GM21367 (cell line): ENCODE results near the gene SPAG16.

Experiments
- ATAC-seq: cut with Tn5 transposase; IDR thresholded peaks from one replicate; pipeline ENCODE4 v1.9.1; 2021; ENCODE audit not compliant: unreplicated experiment

The SPAG16 gene

DNA sequence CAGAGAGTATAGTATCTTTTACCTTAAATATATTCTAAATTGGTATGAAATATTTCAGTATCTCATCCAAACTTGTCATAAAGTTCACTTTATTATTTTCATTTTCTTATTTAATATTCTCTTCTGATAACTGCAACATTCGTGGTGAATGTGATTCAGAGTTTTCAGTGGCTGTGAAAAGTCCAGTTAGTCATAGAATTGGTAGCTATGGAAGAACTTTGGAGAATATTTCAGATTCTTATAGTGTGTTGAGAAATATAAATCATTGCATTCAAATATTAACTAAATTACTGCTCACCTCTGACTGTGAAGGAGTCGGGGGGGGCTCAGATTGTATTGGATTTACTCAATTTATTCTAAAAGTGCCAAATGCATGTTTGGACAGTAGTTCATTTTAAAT is 948.0 kb downstream of the SPAG16 start:
- ATAC-seq, result no peak

DNA sequence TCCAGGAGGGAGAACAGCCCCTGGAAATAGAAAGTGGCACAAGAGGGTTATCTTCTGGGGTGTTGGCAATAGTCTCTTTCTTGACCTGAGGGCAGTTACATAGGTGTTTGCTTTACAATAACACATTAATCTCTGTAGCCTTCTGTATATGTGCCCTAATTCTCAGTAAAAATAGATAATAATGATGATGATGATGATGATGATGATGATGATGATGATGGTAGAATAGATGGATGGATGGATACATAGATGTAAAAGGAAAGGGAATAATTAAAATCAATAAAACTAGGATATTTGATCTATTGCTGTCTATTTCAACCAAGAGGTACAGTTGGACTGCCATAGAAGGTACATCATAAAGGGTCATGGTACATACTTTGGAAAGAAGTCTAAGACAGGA is 948.9 kb downstream of the SPAG16 start:
- ATAC-seq, result no peak

DNA sequence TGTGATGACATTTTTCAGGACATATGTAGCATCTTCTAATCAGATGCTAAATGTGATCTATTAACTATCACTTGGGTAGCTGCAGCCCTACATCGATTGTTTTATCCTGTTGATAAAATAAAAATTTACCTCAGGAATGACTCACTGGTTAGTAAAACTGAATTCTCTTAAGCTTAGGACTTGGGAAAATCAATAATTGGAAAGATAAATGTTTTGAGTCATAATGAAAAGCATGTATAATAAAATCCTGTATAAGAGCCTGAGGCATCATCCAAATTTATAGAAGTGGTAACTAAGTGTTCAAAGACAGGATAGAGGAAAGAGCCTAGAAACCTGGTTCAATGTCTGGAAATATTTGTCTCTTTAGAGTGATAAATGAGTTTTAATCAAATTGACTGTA is 958.5 kb downstream of the SPAG16 start:
- no peak for ATAC-seq

DNA sequence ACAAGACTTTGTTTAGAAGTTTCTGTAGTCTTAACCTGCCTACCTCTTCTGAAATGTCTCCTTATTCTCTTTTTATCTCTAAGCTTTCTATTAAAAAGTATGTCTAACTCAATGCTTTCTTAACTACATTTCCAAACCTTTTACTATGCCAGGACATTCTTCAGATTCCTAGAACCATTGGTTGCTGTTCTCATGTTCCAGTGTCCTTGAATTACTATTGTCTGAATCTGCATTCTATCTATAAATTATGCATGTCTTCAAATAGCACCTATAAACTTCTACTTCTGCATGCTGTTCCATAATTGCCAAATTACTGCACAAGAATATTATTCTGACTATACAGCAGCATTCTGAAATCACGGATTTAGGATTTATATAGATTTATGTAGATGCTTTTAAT is 960.6 kb downstream of the SPAG16 start:
- ATAC-seq, result no peak

DNA sequence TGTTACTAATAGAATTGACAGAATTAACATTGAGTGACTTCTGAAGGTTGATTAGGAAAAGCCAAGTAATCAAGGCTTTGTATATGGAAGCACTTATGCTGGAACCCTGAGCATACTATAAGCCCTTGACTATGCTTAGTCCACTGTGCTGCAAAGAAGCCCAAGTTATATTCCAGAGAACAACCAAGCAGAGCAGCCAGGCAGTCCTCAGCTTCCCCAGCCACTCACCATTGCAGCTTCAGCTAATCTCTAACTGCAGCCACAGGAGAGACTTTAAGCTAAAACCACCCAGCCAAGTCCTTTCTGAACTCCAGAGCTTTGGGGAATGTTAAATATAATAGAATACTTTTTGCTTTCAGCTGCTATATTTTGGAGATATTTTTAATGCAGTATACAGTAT is 962.2 kb downstream of the SPAG16 start:
- no peak for ATAC-seq

DNA sequence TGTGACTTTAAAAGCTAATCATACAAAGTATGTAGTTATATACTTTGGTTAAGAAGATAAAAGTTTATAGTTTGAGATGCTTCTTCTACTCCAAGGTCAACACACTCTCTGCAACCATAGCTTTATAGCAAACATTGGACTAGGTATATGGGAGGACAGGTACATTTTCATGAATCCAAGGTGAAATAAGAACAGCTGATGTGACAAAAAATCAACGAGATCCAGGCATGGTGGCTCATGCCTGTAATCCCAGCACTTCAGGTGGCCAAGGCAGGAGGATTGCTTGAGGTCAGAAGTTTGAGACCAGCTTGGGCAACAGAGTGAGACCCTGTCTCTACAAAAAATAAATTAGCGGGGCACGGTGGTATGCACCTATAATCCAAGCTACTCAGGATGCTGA is 963.3 kb downstream of the SPAG16 start:
- ATAC-seq, result no peak

DNA sequence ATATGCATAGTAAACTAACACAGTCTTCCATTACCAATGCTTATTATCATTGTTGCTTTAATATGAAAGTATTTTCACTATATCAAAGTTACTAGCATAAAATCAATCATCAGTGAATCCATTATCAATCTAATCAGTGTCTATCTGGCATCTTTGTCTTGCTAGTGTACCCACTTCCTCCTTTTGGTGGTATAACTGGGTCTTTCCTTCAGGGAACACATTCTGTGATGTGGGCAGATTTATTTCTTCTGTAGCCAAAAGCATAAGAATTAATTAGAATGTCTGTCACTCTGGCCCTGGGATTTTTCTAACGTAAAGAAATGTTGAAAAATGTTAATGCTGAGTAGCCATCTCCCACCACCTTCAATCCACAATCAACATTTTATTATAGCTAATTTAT is 970.8 kb downstream of the SPAG16 start:
- no peak for ATAC-seq

DNA sequence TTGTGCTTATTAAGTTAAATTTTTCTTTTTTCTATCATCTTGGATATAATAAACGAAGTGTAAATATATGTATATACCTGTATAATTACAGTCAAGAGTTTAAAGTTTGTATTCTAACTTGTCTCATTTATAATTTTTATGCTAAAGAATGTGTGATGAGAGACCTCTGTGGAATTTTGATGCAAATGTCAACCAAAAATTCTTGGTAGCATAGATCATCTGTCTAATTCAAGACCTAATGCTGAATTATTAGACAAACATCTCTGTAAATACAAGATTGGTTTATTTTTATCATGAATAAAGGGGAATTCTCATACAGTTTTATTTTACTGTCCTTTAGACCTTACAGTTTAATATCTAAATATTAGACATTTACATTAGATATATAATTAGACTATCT is 977.4 kb downstream of the SPAG16 start:
- ATAC-seq, result no peak

DNA sequence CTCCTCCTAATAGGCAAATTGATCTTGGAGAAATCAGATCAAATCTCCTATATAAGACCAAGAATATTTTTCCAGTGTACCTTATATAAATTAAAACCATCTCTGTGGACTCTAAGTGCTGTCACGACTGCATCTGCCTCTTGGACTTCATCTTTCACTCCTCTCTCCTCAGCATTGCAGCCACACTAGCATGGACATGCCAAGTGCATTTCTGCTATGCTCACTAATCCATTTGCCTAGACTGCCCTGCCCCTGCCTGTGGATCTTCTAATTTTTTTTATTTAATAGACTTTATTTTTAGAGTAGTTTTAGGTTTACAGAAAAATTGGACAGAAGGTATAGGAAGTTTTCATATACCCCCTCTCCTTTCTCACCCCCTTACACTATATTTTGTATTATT is 979.9 kb downstream of the SPAG16 start:
- no peak for ATAC-seq

DNA sequence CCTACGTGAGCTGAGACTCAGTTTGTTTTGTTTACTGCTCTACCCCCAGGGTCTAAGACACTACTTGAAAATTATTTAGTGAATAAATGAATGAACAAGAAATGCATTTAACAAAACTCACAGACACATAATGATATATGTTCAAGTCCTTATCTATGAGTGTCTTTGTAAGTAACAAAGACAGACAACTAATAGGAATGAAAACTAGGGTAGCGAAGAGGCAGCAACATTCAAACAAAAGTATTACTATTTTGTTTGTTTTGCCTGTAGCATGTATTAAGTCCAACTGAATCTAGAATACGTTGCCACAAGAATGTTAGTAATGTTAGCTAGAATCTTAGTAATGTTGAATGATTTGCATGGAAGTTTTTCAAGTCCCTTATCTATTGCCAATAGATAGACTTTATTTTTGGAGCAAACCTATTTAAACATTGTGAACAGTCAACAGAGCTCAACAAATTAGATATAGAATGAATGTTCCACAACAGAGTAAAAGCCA is 981.8 kb downstream of the SPAG16 start:
- no peak for ATAC-seq

DNA sequence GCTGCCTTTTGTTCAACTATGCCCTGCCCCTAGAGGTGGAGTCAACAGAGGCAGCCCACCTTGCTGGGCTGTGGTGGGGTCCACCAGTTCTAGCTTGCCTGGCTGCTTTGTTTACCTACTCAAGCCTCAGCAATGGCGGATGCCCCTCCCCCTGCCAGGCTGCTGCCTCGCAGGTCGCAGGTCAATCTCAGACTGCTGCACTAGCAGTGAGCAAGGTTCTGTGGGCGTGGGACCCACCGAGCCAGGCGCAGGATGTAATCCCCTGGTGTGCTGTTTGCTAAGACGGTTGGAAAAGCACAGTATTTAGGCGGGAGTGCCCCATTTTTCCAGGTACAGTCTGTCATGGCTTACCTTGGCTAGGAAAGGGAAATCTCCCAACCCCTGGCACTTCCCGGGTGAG is 993.6 kb downstream of the SPAG16 start:
- ATAC-seq, result no peak

DNA sequence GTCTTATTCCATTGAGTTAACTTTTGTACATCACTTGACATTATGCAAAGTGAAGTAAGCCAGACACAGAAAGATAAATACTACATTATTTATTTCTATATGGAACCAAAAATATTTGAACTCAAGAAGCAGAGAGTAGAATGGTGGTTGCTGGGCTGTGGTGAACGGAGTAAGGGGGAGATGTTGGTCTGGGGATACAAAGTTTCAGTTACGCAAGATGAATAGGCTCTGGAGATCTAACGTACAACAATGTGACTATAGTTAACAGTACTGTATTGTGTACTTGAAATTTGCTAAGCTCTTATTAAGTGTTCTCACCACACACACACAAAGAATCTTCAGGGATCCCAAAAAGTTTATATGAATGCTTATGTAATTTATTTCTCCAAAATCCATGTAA is 1001.7 kb downstream of the SPAG16 start:
- ATAC-seq, result no peak

DNA sequence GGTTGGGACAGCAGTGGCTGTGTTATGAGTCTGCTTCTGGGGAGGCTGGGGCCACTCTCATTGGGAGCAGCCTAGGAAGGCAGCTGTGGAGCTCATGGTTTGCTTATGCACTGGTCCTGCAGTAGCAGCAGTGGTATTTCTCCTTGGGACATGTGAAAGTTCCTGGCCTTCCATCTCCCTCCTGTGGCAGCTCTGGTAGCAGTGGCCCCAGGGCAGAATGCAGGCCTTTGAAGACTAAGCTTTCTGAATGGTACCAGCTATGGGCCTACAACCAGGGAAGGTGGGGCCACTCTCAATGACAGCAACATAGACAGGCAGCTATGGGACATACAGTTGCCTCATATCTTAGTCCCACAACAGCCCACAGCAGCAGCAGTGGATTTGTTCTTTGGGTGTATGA is 1009.3 kb downstream of the SPAG16 start:
- no peak for ATAC-seq

DNA sequence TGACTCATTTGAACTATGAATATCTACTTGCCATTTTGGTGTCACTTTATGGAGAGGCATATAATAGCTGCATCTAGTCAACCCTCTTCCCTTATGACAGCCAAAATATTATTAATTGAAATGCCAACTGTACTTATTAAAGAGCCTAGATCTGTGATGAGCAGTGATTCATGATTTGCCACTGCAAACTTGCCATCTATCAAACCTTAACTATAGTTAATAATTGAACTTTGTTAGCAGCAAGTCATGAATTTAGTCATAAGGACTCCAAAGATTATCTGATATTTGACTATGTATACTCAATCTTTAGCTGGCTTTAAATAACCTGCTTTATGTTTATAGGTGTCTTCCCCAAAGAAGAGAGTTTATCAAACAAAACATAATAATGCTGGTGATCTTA is 1010.2 kb downstream of the SPAG16 start:
- no peak for ATAC-seq

DNA sequence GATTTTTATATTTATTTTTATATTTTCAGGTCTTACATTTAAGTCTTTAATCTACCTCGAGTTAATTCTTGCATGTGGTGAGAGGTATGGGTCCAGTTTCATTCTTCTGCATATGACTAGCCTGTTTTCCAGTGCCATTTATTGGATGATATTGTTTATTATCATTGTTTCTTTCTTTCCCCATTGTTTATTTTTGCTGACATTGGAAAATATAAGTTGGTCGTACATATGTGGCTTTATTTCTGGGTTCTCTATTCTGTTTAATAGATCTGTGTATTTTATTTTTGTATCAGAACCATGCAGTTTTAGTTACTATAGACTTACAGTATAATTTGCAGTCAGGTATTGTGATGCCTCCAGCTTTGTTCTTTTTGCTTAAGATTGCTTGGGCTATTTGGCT is 1013.2 kb downstream of the SPAG16 start:
- no peak for ATAC-seq

DNA sequence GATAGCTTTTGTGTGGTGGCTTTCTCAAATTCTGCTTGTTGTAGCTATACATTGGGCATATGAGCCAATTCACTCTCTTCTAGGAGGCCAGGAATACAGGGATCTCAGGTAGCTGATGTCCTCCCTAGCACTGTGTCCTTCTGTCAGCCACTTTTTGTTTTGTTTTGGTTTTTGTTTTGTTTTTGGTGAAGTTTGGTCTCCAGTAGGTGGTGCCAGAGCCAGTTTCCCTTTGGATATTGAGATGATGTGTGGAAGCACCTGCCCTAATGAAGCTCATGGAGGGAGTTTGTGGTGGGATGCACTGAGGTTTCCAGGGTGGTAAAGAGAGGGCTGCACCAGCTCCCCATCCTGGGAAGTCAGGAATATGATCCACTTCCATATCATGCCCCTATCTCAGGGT is 1026.1 kb downstream of the SPAG16 start:
- peak; percentile 70 for ATAC-seq

DNA sequence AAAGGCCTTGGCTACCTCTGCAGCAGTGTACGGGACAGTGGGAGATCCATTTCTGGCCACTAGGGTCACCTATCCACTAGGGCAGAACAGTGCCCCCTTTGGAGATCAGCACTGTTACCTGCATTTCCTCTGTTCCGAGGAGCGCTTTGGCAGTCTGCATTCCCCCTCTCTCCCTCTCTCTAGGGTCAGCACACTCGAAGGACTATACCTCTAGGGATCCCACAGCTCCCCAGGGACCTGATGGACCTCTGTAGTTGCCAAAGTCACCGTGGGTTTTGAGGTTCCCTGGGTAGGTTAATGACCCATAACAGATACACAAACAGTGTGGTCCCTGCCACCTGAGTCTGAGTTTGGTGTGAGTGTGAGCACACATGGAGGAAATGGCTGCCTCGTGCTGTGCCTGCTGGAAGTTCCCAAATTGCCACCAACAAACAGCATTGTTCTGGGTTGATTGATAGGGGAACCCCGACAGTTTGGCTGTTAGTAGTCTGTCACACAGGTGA is 1026.8 kb downstream of the SPAG16 start:
- no peak for ATAC-seq

DNA sequence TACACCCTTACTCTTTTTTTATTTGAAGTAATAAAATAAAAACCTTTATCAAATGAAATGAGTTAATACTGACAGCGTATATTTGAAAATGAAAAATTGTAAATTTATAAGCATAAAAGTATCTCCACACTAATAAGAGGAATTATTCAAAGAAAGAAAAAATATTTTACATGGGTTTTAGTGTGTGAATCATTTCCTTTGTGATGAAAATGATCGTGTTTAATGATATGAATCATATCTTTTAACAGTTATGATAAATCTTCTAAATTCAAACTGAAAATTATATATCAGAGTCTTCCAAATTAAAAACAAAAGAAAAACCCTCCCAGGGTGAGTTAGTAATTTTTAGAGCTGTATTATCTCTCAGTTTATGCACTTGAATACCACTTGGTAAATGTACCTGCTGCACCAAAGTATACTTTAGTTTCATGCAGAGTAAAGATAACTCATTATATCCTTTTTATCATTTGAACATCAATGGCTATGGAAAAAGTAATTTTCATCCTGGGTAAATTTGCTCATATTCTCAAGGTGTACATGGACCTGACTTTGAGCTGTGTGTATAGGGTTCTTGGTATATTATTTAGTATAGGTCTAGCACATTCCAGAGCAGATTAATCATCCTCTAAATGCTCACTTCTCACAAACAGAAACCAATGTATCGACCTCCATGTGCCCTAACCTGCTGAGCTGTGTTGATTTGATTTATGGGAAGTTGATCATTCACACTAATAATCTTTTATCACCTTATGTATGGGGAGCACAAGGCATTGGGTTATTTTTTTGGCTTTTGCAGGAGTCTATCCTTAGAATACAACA is 1027.9 kb downstream of the SPAG16 start:
- no peak for ATAC-seq

DNA sequence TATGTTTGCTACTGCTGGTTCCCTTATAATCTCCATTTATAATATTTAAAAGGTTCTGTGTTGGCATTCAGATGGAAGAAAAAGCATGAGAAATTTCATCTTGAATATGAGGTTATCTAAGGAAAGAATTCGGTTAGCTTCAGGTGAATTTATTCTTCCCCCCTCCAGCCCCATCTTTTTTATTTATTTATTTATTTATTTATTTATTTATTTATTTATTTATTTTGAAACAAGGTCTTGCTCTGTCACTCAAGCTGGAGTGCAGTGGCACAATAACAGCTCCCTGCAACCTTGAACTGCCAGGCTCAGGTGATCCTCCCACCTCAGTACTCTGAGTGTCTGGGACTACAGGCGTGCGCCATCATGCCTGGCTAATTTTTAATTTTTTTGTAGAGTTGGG is 1031.1 kb downstream of the SPAG16 start:
- ATAC-seq, result no peak

DNA sequence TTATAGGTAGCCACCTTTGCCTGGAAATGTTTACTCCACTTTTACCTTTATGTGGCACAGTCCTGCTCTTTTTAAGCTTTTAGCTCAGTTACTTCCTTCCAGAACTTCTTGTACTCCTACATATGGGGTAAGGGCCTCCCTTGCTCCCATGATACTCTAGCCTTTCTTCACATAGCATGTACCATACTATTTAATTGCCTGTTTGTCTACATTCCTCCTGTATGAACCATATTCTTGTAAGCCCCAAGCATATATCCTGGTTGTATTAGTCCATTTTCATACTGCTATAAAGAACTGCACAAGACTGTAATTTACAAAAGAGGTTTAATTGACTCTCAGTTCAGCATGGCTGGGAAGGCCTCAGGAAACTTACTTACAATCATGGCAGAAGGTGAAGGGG is 1035.9 kb downstream of the SPAG16 start:
- ATAC-seq, result no peak

DNA sequence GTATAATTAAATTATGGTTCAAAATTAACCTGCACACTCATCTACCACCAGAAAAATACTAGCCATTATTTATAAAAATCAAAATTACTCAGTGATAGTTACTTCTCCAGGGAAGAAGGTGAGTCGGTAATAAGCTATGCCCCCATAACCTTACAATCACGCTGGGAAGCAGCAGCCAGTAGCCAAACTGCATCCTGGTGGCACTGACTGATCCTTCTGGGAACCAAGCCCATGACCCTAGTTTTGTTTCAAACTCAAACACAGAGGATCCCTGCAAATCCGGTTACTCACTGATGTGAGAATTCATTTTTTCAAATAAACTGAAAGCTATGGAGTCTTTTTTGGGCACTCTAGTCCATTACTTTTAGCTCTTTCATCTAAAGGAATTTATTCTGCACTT is 1038.4 kb downstream of the SPAG16 start:
- ATAC-seq, result no peak

DNA sequence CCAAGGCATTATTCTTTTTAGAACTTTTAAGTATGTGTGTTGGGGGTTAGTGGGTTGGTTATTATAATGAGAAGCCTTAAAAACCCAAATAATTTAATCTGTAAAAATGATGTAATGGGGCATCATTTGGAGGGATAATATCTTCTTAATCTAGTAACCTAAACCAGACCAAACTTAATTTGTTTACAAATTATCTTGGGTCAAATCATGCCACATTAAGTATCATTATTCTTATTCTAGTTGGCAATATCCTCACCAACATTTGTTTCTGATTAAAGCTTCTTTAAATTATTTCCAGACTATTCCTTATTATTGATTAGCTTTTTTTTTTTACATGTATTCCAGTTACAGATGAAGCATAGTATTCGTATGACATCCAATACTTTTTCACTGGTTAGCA is 1041.1 kb downstream of the SPAG16 start:
- no peak for ATAC-seq

DNA sequence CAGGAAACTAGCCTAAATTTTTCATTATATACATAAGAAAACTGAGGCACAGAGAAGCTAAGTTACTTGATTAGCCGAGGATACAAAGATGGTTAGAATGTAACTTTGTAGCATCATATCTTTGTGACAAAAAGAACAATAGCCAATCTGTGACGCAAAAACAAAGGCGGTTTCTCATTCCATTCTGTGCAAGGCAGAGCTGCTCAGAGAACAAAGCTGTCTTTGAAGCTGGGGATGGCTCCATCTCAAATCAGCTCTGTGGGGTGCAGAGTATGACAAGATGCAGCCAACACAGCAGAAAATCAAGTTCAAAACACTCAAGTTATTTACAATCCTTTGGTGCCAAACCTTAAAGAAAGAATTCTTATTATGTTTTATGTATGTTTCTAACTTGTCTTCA is 1044.7 kb downstream of the SPAG16 start:
- no peak for ATAC-seq
